ENCODE results near the gene CDC42BPA. TPM values are rescaled to one million over a fixed set of nuclear protein-coding genes. Genes with fewer than 3 reads are reported as not detected.
A peak's percentile ranks its signal among the peaks of the same experiment; 100 is the strongest.

CDC42BPA gene
- total RNA-seq, 3 donors from 2014 or later: 0.52 to 0.74 (median 0.56) TPM

GRCh38 chr1:227094249-227094966 lies 223.9 kb downstream of the CDC42BPA start:
- Mint-ChIP-seq H3K9me3 (no peaks in the 10 kb centered on the region), H3K4me1 (ENCODE audit: low read depth) (no peaks in the 10 kb centered on the region), H3K4me3 (no peak overlapping the region), H3K27me3 (ENCODE audit: low read depth) (no peaks in the 10 kb centered on the region), H3K36me3 (ENCODE audit: insufficient read depth) (no peaks in the 10 kb centered on the region)
- ATAC-seq (no peak), DNase-seq (no peak)

GRCh38 chr1:227093309-227093708 lies 225.0 kb downstream of the CDC42BPA start:
- DNase-seq (no peak), ATAC-seq (no peak)
- no peaks in the 10 kb centered on the region for H3K36me3 Mint-ChIP-seq (ENCODE audit: insufficient read depth)
- H3K9me3 Mint-ChIP-seq: no peaks in the 10 kb centered on the region
- no peaks in the 10 kb centered on the region for H3K4me1 Mint-ChIP-seq (ENCODE audit: low read depth)
- H3K4me3 Mint-ChIP-seq: no peak overlapping the region
- peaks cover 3% of the 10 kb centered on the region for H3K27me3 Mint-ChIP-seq (ENCODE audit: low read depth)

DNA sequence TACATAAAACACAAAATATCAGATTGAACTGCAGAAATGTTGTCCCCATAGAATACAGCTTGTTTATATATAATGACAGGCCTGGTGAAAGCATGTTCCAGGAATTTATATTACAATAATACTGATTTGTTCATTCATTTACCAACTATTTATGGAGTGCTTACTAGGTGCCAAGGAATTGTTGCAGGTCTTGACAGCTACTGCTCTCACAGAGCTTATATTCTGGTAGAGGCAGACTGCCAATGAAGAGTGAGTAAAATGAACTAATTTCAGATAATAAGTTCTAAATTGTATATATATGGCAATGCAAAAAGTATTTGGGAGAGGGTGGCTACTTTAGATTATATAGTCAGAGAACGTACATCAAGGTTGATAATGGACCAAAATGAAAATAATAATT lies 226.2 kb downstream of the CDC42BPA start:
- Mint-ChIP-seq H3K9me3 (no peaks in the 10 kb centered on the region), H3K4me1 (ENCODE audit: low read depth) (no peaks in the 10 kb centered on the region), H3K4me3 (no peak overlapping the region), H3K36me3 (ENCODE audit: insufficient read depth) (no peaks in the 10 kb centered on the region), H3K27me3 (ENCODE audit: low read depth) (peaks cover 10% of the 10 kb centered on the region)
- DNase-seq (no peak), ATAC-seq (no peak)

- peaks cover 17% of the 10 kb centered on the region for H3K9me3 Mint-ChIP-seq
- peaks cover 8% of the 10 kb centered on the region for H3K36me3 Mint-ChIP-seq (ENCODE audit: insufficient read depth)
- ATAC-seq (no peak), DNase-seq (no peak)
- H3K27me3 Mint-ChIP-seq (ENCODE audit: low read depth): peaks cover 20% of the 10 kb centered on the region
- no peak overlapping the region for H3K4me3 Mint-ChIP-seq
- no peaks in the 10 kb centered on the region for H3K4me1 Mint-ChIP-seq (ENCODE audit: low read depth)
Measured at GRCh38 chr1:227086636-227087035, 231.7 kb downstream of the CDC42BPA start.

DNA sequence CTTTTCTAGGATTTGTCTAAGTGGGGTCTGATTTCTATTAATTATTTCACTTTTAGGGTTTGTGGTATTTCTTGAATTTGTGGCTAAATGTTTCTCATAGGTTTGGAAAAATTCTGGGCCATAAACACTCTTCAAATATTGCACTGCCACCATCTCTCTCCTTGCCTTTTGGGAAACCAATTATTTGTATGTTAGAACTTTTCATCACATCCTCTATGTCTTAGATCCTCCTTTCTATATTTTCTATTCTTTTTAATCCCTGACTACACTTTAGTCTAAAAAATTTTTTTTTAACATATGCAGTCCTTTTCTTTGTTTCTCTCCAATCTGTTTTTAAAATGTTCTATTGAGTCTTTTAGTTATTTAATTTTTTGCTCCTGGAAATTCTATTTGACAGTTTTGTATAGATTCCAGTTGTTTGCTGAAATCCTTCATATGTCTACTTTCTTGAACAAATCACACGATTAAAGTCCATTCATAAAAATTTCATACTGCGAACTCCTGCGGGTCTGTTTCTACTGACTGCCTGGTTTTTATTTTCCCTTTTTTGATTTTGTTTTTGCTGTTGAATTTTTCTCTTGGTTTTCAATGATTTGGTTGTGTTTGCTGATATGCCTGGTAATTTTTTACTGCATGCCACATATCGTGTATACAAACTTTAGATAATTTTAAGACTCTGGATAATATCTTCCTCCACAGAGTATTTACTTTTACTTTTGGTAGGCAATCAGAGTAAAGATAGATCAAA lies 235.1 kb downstream of the CDC42BPA start:
- peaks cover 8% of the 10 kb centered on the region for H3K36me3 Mint-ChIP-seq (ENCODE audit: insufficient read depth)
- DNase-seq (no peak), ATAC-seq (no peak)
- no peaks in the 10 kb centered on the region for H3K4me1 Mint-ChIP-seq (ENCODE audit: low read depth)
- peaks cover 24% of the 10 kb centered on the region for H3K27me3 Mint-ChIP-seq (ENCODE audit: low read depth)
- H3K9me3 Mint-ChIP-seq: peaks cover 17% of the 10 kb centered on the region
- no peak overlapping the region for H3K4me3 Mint-ChIP-seq

GRCh38 chr1:227077783-227078182 lies 240.5 kb downstream of the CDC42BPA start:
- H3K27me3 Mint-ChIP-seq (ENCODE audit: low read depth): peaks cover 18% of the 10 kb centered on the region
- peaks cover under 1% of the 10 kb centered on the region for H3K36me3 Mint-ChIP-seq (ENCODE audit: insufficient read depth)
- no peak for DNase-seq
- H3K4me1 Mint-ChIP-seq (ENCODE audit: low read depth): peaks cover 3% of the 10 kb centered on the region
- H3K4me3 Mint-ChIP-seq: no peak overlapping the region
- H3K9me3 Mint-ChIP-seq: peaks cover 2% of the 10 kb centered on the region
- no peak for ATAC-seq

DNA sequence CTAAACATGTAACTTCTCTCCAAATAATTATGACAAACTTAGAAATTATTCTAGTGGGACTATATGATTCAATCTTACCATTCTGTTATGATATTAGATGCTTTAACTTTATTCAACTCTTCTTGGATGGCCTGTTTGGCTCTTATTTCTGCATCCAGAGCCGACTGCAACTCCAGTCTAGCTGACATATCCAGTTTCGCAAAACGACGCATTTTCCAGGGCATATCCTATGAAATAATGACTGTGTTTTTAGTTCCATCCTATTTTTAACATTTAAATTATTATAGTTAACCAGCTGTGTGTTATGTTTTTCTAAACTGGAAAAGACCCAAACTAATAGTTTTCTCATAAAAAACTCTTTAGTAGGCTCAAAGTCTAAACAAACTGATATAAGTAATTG lies 244.5 kb downstream of the CDC42BPA start:
- Mint-ChIP-seq H3K4me3 (no peak overlapping the region), H3K4me1 (ENCODE audit: low read depth) (peaks cover 5% of the 10 kb centered on the region), H3K27me3 (ENCODE audit: low read depth) (peaks cover 12% of the 10 kb centered on the region), H3K36me3 (ENCODE audit: insufficient read depth) (no peaks in the 10 kb centered on the region), H3K9me3 (no peaks in the 10 kb centered on the region)
- DNase-seq (no peak), ATAC-seq (no peak)

DNA sequence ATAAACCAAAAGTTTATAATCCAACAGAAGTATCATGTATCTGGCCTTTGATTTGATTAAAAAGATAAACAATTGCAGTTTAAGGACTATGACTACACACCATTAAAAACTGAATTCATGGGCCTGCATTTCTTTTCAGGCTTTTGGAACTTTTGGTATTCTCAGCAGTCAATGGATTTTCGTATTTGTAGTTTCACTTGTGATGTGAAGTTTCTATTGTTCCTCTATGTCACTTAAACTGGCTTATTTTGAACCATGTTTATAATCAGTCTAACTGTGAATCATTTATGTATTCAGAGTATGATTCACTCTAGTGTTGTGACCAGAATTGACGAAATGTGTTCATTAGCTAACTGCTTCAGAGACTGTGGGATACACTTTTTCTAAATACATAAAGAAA lies 245.3 kb downstream of the CDC42BPA start:
- peak; percentile 70 to 89 for ATAC-seq
- peaks cover 5% of the 10 kb centered on the region for H3K4me1 Mint-ChIP-seq (ENCODE audit: low read depth)
- no peak for DNase-seq

GRCh38 chr1:227071895-227072587 lies 246.3 kb downstream of the CDC42BPA start:
- Mint-ChIP-seq H3K27me3 (ENCODE audit: low read depth) (peaks cover 7% of the 10 kb centered on the region), H3K4me1 (ENCODE audit: low read depth) (peaks cover 5% of the 10 kb centered on the region), H3K4me3 (no peak overlapping the region), H3K36me3 (ENCODE audit: insufficient read depth) (no peaks in the 10 kb centered on the region), H3K9me3 (no peaks in the 10 kb centered on the region)
- DNase-seq: no peak
- no peak for ATAC-seq

More for the DNA sequence above, 245.3 kb downstream of the CDC42BPA start:
- Mint-ChIP-seq H3K36me3 (ENCODE audit: insufficient read depth) (no peaks in the 10 kb centered on the region), H3K27me3 (ENCODE audit: low read depth) (peaks cover 9% of the 10 kb centered on the region), H3K9me3 (no peaks in the 10 kb centered on the region), H3K4me3 (no peak overlapping the region)

DNA sequence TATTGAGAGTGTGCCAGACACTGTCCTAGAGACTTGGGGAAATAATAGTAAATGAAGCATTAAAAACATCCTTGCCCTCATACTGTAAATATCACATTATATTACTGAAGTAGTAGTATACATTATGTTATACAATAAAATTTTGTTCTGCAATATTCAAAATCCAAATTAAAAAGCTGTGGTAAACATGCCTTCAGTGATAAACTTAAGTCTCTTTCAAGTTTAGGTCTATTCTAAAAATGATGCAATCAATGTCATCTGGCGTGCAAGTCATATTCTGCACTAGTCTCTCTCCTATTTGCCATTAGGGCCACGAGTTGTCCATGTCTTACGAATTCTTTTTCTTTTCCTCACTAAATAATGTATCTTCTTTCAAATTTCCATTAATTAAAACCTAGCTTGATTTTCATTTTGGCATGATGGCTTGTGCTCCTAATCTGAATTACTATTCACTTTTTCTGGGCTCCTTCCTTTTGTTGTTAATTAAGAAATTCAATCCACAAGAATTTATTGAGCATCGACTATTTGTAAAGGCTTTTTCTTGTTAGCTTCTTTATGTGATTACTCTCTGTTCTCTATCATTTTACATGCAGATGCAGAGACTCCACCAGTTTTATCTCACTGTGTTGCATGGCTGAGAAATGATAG lies 247.5 kb downstream of the CDC42BPA start:
- H3K4me1 Mint-ChIP-seq (ENCODE audit: low read depth): peaks cover 5% of the 10 kb centered on the region
- no peaks in the 10 kb centered on the region for H3K36me3 Mint-ChIP-seq (ENCODE audit: insufficient read depth)
- ATAC-seq: no peak
- H3K4me3 Mint-ChIP-seq: no peak overlapping the region
- no peak for DNase-seq
- peaks cover 2% of the 10 kb centered on the region for H3K27me3 Mint-ChIP-seq (ENCODE audit: low read depth)
- H3K9me3 Mint-ChIP-seq: no peaks in the 10 kb centered on the region

DNA sequence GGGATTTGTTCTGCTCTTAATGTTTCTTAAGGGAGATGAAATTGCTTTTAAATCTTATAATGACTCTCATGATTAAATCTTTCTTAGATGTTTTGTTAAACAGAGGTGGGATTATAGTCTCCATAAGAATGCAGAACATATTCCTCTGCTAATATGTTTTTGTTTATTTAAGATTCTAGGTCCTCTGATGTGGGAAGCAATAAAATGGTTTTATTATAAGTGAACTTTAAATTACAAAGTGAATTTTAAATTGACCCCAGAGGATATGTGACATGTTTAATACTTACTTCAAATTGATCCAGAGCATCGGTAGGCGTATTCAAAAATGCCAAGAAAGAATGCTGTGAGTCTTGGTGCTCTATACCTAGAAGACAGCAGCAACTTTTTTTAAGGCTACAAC lies 248.8 kb downstream of the CDC42BPA start:
- Mint-ChIP-seq H3K9me3 (no peaks in the 10 kb centered on the region), H3K4me3 (no peak overlapping the region), H3K36me3 (ENCODE audit: insufficient read depth) (no peaks in the 10 kb centered on the region), H3K4me1 (ENCODE audit: low read depth) (peaks cover 5% of the 10 kb centered on the region), H3K27me3 (ENCODE audit: low read depth) (peaks cover 9% of the 10 kb centered on the region)
- ATAC-seq (no peak), DNase-seq (no peak)

DNA sequence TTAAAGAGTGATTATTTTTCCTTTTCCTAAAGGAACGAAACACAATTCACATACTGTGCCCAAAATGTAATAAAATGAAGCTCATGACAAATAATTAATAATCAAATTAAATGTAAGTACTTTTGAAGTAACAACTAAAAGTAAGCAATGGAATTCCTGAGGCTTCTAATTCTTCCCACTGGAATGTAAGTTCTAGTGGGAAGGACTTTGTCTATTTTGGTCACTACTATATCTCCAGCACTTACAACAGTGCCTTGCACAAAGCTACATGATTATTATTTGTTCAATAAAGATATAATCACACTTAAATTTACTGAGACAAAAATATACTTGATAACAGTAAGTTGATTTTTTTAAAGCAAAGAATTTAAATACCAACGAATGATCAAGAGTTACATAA lies 249.4 kb downstream of the CDC42BPA start:
- Mint-ChIP-seq H3K27me3 (ENCODE audit: low read depth) (peaks cover 12% of the 10 kb centered on the region), H3K4me3 (no peak overlapping the region), H3K36me3 (ENCODE audit: insufficient read depth) (no peaks in the 10 kb centered on the region), H3K9me3 (no peaks in the 10 kb centered on the region), H3K4me1 (ENCODE audit: low read depth) (peaks cover 5% of the 10 kb centered on the region)
- ATAC-seq (no peak), DNase-seq (no peak)

- Mint-ChIP-seq H3K9me3 (no peaks in the 10 kb centered on the region), H3K36me3 (ENCODE audit: insufficient read depth) (no peaks in the 10 kb centered on the region), H3K4me1 (ENCODE audit: low read depth) (peaks cover 2% of the 10 kb centered on the region), H3K27me3 (ENCODE audit: low read depth) (peaks cover 15% of the 10 kb centered on the region), H3K4me3 (no peak overlapping the region)
- DNase-seq (no peak), ATAC-seq (no peak)
Measured at GRCh38 chr1:227066999-227067398, 251.3 kb downstream of the CDC42BPA start.

- Mint-ChIP-seq H3K4me1 (ENCODE audit: low read depth) (peaks cover 2% of the 10 kb centered on the region), H3K27me3 (ENCODE audit: low read depth) (peaks cover 15% of the 10 kb centered on the region), H3K4me3 (no peak overlapping the region), H3K36me3 (ENCODE audit: insufficient read depth) (no peaks in the 10 kb centered on the region), H3K9me3 (peaks cover 2% of the 10 kb centered on the region)
- no peak for DNase-seq
- ATAC-seq: no peak
Measured at GRCh38 chr1:227065311-227065710, 253.0 kb downstream of the CDC42BPA start.

Data from activated T-cell treated with anti-CD3 and anti-CD28 coated beads, Interleukin-2, amount 50 U/mL, for 4 hours (primary cell).